LHCN-M2 (cell line): ENCODE measurements around the gene SAE1. TPM values are rescaled to one million over a fixed set of nuclear protein-coding genes. Genes with fewer than 3 reads are reported as not detected.

Experiments
- total RNA-seq: library from RNA; depleted of rRNA; stranded (reverse); fragments of >200 nt; gene quantifications from 2 replicates; pipeline ENCODE4 v1.2.3, GENCODE V29; 2014; rRNA removed

SAE1 gene
- total RNA-seq, 1 experiment from 2014 or later, result 269 TPM

Other genes with a start within 250 kb of the SAE1 start
- gene NPAS1, start 111.0 kb upstream of the SAE1 start, total RNA-seq, result 1.0 and 1.9 TPM in 2 replicates
- gene TMEM160, start 82.2 kb upstream of the SAE1 start, total RNA-seq, result 62.9 and 76.3 TPM in 2 replicates
- gene ZC3H4, start 17.1 kb upstream of the SAE1 start, total RNA-seq, result 14.9 and 17.3 TPM in 2 replicates
- gene BBC3, start 100.4 kb downstream of the SAE1 start, total RNA-seq, result 3.3 and 6.8 TPM in 2 replicates
- gene CCDC9, start 125.7 kb downstream of the SAE1 start, total RNA-seq, result 4.9 and 16.2 TPM in 2 replicates
- 0.51 and 0.80 TPM in 2 replicates for gene INAFM1, start 144.1 kb downstream of the SAE1 start, total RNA-seq
- gene C5AR1, start 179.0 kb downstream of the SAE1 start, total RNA-seq, result not detected in 2 replicates
- gene C5AR2, start 201.3 kb downstream of the SAE1 start, total RNA-seq, result not detected in 2 replicates
- gene DHX34, start 218.5 kb downstream of the SAE1 start, total RNA-seq, result 15.7 and 19.4 TPM in 2 replicates